NCI-H345 treated with DMSO at 0.1 percent for 48 hours (cell line): Measurements from ENCODE around the gene DSCAM.
A peak's percentile ranks its signal among the peaks of the same experiment; 100 is the strongest.
"Not testable (repeated sequence)": the region's sequence is repeated elsewhere in the genome, so short reads cannot be mapped to it uniquely, and the experiment has no call there.

ENCODE experiments used
- DNase-seq: peaks from one replicate; lab custom pipeline; 2025; ENCODE audit not compliant: unreplicated experiment; lab: John Stamatoyannopoulos, UW

DSCAM gene

GRCh38 chr21:40269239-40269638 is 577.7 kb downstream of the DSCAM start:
- DNase-seq: no peak

GRCh38 chr21:40258456-40258855 is 588.5 kb downstream of the DSCAM start:
- DNase-seq: not testable (repeated sequence)

- DNase-seq: no peak
These were observed 589.6 kb downstream of the DSCAM start for GRCh38 chr21:40257342-40257741.

GRCh38 chr21:40255518-40256444 is 591.2 kb downstream of the DSCAM start:
- DNase-seq: no peak

- DNase-seq: no peak
These were observed 592.2 kb downstream of the DSCAM start for GRCh38 chr21:40254540-40255465.

- no peak for DNase-seq
These were observed 593.8 kb downstream of the DSCAM start for GRCh38 chr21:40253112-40253511.

- DNase-seq: no peak
These were observed 596.3 kb downstream of the DSCAM start for GRCh38 chr21:40250514-40251294.

- no peak for DNase-seq
These were observed 602.0 kb downstream of the DSCAM start for GRCh38 chr21:40244981-40245380.

GRCh38 chr21:40243685-40244084 is 603.3 kb downstream of the DSCAM start:
- no peak for DNase-seq

- no peak for DNase-seq
These were observed 604.2 kb downstream of the DSCAM start for GRCh38 chr21:40242586-40243265.

- no peak for DNase-seq
These were observed 611.4 kb downstream of the DSCAM start for GRCh38 chr21:40235528-40235927.

GRCh38 chr21:40231979-40232378 is 615.0 kb downstream of the DSCAM start:
- no peak for DNase-seq

GRCh38 chr21:40227096-40227495 is 619.9 kb downstream of the DSCAM start:
- DNase-seq: no peak

GRCh38 chr21:40215941-40216340 is 631.0 kb downstream of the DSCAM start:
- DNase-seq: no peak

- no peak for DNase-seq
These were observed 636.7 kb downstream of the DSCAM start for GRCh38 chr21:40210251-40210650.

- peak; percentile 36 for DNase-seq
These were observed 638.0 kb downstream of the DSCAM start for GRCh38 chr21:40208948-40209345.

- DNase-seq: peak; percentile 36
These were observed 638.6 kb downstream of the DSCAM start for GRCh38 chr21:40208206-40208947.

GRCh38 chr21:40200946-40201345 is 646.0 kb downstream of the DSCAM start:
- DNase-seq: no peak

GRCh38 chr21:40200126-40200525 is 646.8 kb downstream of the DSCAM start:
- DNase-seq: no peak
